Gastrocnemius medialis (tissue), 4 donors: ENCODE results near the gene ARL3. TPM values are rescaled to one million over a fixed set of nuclear protein-coding genes. Genes with fewer than 3 reads are reported as not detected.

Experiments
- ATAC-seq, 2 donors: fragments of 150-250 bp; one replicate each; pipeline ENCODE4 v1.9.1; 2016
- DNase-seq, 2 donors: peaks; one replicate each; pipeline ENCODE4 v3.0.0-alpha.2; 2019
- H3K27ac ChIP-seq, 4 donors: fragments of 200-600 bp; sonication (generic); 1 replicate in 1 of 4; 2 replicates in 3 of 4; pipeline ENCODE4 v1.5.1; 2016 to 2018; ENCODE audit warnings: mild to moderate bottlenecking in 2 of 4, moderate library complexity in 1 of 4
- H3K27me3 ChIP-seq, 3 donors: fragments of 200-600 bp; sonication (generic) in 2 of 3; 1 replicate in 1 of 3; 2 replicates in 2 of 3; pipeline versions ENCODE4 v1.5.1 to v1.6.0; 2016 to 2019; ENCODE audit warnings: mild to moderate bottlenecking in 1 of 3, moderate library complexity in 1 of 3
- H3K36me3 ChIP-seq, 2 donors: fragments of 200-600 bp; sonication (generic) in 1 of 2; one replicate each; pipeline ENCODE4 v1.5.1; 2017 to 2018
- H3K4me1 ChIP-seq, 2 donors: fragments of 200-600 bp; sonication (generic) in 1 of 2; one replicate each; pipeline ENCODE4 v1.5.1; 2016 to 2017; ENCODE audit warnings: mild to moderate bottlenecking in 2 of 2
- H3K4me3 ChIP-seq, 4 donors: fragments of 200-600 bp; sonication (generic) in 3 of 4; 1 replicate in 1 of 4; 2 replicates in 3 of 4; pipeline ENCODE4 v1.5.1; 2016 to 2019; ENCODE audit warnings: mild to moderate bottlenecking in 2 of 4
- H3K9me3 ChIP-seq, 3 donors: fragments of 200-600 bp; sonication (generic) in 2 of 3; 1 replicate in 1 of 3; 2 replicates in 2 of 3; pipeline ENCODE4 v1.5.1; 2016 to 2019
- CTCF ChIP-seq, 5 experiments: fragments of 450-650 bp in 3 of 5; fragments of 200-600 bp in 2 of 5; sonication (generic) in 2 of 5; IDR thresholded peaks in 4 of 5; conservative IDR thresholded peaks in 1 of 5; 1 replicate in 4 of 5; 2 replicates in 1 of 5; pipeline ENCODE4 v1.5.1; 2016 to 2019; ENCODE audit warnings: antibody characterized with exemption in 5 of 5, mild to moderate bottlenecking in 3 of 5, moderate library complexity in 3 of 5
- POLR2A ChIP-seq, 2 donors: fragments of 450-650 bp; IDR thresholded peaks; one replicate each; pipeline ENCODE4 v1.6.1; 2017; ENCODE audit warnings: antibody characterized with exemption in 2 of 2, mild to moderate bottlenecking in 2 of 2, moderate library complexity in 2 of 2
- in situ Hi-C, 4 donors: fragments of 200-750 bp; cut with MboI; loops; one replicate each; pipeline versions ENCODE4 v1.15.0 to v1.8.0; 2017; ENCODE audit warnings: low sequenced_read_pairs in 4 of 4
- intact Hi-C: fragments of 100-400 bp; cut with DNase I; formaldehyde crosslinking; loops from one replicate; pipeline ENCODE4 v1.15.1; 2023; ENCODE audit warnings: low total_unique reads
- total RNA-seq, 4 donors: library from RNA; depleted of rRNA; stranded (reverse); fragments of >200 nt; gene quantifications; one replicate each; pipeline versions ENCODE4 v1.1.0 to v1.2.3, GENCODE V29; 2016

Gene ARL3
- total RNA-seq, 4 donors from 2014 or later, result 1.0 to 2.4 (median 1.5) TPM

- no peaks in the 10 kb centered on the region for H3K27me3 ChIP-seq
- no peak for TF ChIP-seq POLR2A (IDR thresholded peaks at IDR 0.05)
- TF ChIP-seq CTCF (IDR thresholded peaks at IDR 0.05 in 4 of 5, conservative IDR thresholded peaks at IDR 0.05 in 1 of 5), result no peak
- H3K9me3 ChIP-seq, result no peaks in the 10 kb centered on the region
- peak overlapping the region in 3 of 4 donors; percentile 83 to 89 (median 86) for H3K27ac ChIP-seq
- intact Hi-C loops (loop anchor here (2.0 to 10.0 kb wide), 4 partner anchors 34 to 529 kb away; partner anchors contain the start of genes ACTR1A and SUFU), in situ Hi-C loops (no loop called here)
- ATAC-seq (no peak), DNase-seq (no peak)
- no peaks in the 10 kb centered on the region for H3K36me3 ChIP-seq
- peaks cover 18% of the 10 kb centered on the region in 2 donors for H3K4me1 ChIP-seq
- peak overlapping the region; percentile 74 to 99 (median 91) for H3K4me3 ChIP-seq
Measured at GRCh38 chr10:102712843-102713538, 1.2 kb downstream of the ARL3 start.

- Histone ChIP-seq H3K27ac (no peak overlapping the region), H3K4me1 (peaks cover 13% of the 10 kb centered on the region in 2 donors), H3K27me3 (no peaks in the 10 kb centered on the region), H3K9me3 (no peaks in the 10 kb centered on the region), H3K4me3 (no peak overlapping the region), H3K36me3 (no peaks in the 10 kb centered on the region)
- DNase-seq (no peak), ATAC-seq (no peak)
- intact Hi-C loops, result loop anchor here (2.0 to 10.0 kb wide), 4 partner anchors 33 to 530 kb away; partner anchors contain the start of genes ACTR1A and SUFU
- TF ChIP-seq POLR2A (IDR thresholded peaks at IDR 0.05), result no peak
- in situ Hi-C loops, result no loop called here
Measured at GRCh38 chr10:102712089-102712488, 2.1 kb downstream of the ARL3 start.

GRCh38 chr10:102710609-102711008 is 3.6 kb downstream of the ARL3 start:
- ATAC-seq, result no peak
- Histone ChIP-seq H3K27me3 (no peaks in the 10 kb centered on the region), H3K4me1 (peaks cover 13% of the 10 kb centered on the region in 2 donors), H3K4me3 (no peak overlapping the region), H3K27ac (no peak overlapping the region), H3K9me3 (no peaks in the 10 kb centered on the region), H3K36me3 (no peaks in the 10 kb centered on the region)
- no peak for TF ChIP-seq CTCF (IDR thresholded peaks at IDR 0.05 in 4 of 5, conservative IDR thresholded peaks at IDR 0.05 in 1 of 5)
- no peak for TF ChIP-seq POLR2A (IDR thresholded peaks at IDR 0.05)
- in situ Hi-C loops (no loop called here), intact Hi-C loops (loop anchor here (5.0 to 10.0 kb wide), 2 partner anchors 206 to 532 kb away; partner anchors contain the start of genes ACTR1A and SUFU)
- DNase-seq, result no peak

- DNase-seq, result no peak
- in situ Hi-C loops, result no loop called here
- no peak for ATAC-seq
Measured at GRCh38 chr10:102705531-102705930, 8.7 kb downstream of the ARL3 start.

More at GRCh38 chr10:102705531-102705930, 8.7 kb downstream of the ARL3 start:
- Histone ChIP-seq H3K4me1 (no peaks in the 10 kb centered on the region), H3K27me3 (no peaks in the 10 kb centered on the region), H3K4me3 (no peak overlapping the region), H3K9me3 (no peaks in the 10 kb centered on the region), H3K27ac (no peak overlapping the region), H3K36me3 (no peaks in the 10 kb centered on the region)
- TF ChIP-seq POLR2A (IDR thresholded peaks at IDR 0.05), result no peak
- TF ChIP-seq CTCF (IDR thresholded peaks at IDR 0.05 in 4 of 5, conservative IDR thresholded peaks at IDR 0.05 in 1 of 5), result no peak
- intact Hi-C loops, result no loop called here
